HG02970 (cell line): ENCODE measurements around the gene STX19.

Experiments used
- ATAC-seq: cut with Tn5 transposase; IDR thresholded peaks from one replicate; pipeline ENCODE4 v1.9.1; 2021; ENCODE audit warnings: mild to moderate bottlenecking, moderate library complexity, moderate number of reproducible peaks; ENCODE audit not compliant: unreplicated experiment, low FRiP score

The STX19 gene

GRCh38 chr3:94036909-94037507, 8.6 kb upstream of the STX19 start:
- no peak for ATAC-seq

- ATAC-seq = no peak
Observed at GRCh38 chr3:94026623-94027022, 1.8 kb downstream of the STX19 start.

- ATAC-seq = no peak
Observed at GRCh38 chr3:94024385-94024784, 4.0 kb downstream of the STX19 start.

- no peak for ATAC-seq
Observed at GRCh38 chr3:94020293-94020692, 8.1 kb downstream of the STX19 start.

DNA sequence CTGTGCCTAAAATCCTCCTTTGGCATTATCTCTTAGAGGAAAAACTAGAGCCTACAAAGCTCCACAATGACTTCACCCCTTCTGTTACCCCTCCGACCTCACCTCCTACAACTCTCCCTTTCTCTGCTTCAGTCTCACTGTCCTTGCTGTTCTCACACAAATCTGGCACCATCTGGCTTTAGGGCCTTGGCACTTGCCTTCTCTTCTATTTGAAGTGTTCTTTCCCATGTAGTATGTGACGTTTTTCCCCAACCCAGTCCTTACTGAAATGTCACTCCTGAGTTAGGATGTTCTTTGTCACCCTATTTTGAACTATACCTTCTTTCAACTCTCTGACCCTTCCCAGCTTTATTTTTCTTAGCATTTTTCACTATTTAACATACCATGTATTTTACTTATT, 8.7 kb downstream of the STX19 start:
- ATAC-seq = no peak

GRCh38 chr3:94015025-94015424, 13.4 kb downstream of the STX19 start:
- no peak for ATAC-seq

DNA sequence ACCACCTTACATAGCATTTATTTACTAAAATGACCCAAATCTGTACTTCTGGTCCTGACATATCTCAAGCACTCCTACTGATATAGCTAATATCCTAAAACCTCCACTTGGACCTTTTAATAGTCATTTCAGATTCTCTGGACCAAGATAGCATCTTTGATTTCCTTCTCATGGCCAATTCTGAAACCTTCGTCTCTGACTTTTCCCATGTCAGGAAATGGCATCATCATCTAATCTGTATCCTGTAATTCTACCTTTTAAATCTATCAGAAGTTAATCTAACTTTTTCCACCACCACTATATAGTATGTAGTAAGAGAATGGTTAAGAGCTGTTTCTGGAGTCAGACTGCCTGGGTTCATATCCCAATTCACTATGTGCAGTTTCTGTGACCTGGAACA, 16.2 kb downstream of the STX19 start:
- no peak for ATAC-seq

- no peak for ATAC-seq
Observed at GRCh38 chr3:94011233-94011711, 17.1 kb downstream of the STX19 start.

- ATAC-seq = no peak
Observed at GRCh38 chr3:94009608-94010007, 18.8 kb downstream of the STX19 start.

GRCh38 chr3:94008253-94008652, 20.1 kb downstream of the STX19 start:
- ATAC-seq = no peak

GRCh38 chr3:94004301-94004910, 24.0 kb downstream of the STX19 start:
- ATAC-seq = peak; percentile 68

GRCh38 chr3:94001827-94002495, 26.4 kb downstream of the STX19 start:
- no peak for ATAC-seq

DNA sequence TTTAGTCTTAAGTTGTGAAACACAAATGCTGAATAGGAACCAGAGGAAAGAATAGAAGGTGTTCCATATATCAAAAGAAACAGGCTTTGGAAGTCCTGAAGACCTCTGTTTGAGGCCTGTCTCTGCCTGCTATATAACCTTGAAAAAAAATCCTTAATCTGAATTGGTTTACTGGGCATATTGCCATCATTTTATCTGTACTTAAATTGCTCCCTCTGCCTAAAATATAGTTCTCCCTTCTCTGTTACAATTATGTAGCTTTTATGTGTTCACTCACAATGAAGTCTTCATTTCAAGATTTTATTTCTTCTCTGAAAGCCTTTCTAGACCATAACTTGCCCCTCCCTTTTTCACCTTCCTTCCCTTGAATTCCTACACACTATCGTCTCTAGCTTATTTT, 27.2 kb downstream of the STX19 start:
- ATAC-seq = no peak

- ATAC-seq = no peak
Observed at GRCh38 chr3:93994056-93994455, 34.3 kb downstream of the STX19 start.

GRCh38 chr3:93992207-93992606, 36.2 kb downstream of the STX19 start:
- no peak for ATAC-seq

DNA sequence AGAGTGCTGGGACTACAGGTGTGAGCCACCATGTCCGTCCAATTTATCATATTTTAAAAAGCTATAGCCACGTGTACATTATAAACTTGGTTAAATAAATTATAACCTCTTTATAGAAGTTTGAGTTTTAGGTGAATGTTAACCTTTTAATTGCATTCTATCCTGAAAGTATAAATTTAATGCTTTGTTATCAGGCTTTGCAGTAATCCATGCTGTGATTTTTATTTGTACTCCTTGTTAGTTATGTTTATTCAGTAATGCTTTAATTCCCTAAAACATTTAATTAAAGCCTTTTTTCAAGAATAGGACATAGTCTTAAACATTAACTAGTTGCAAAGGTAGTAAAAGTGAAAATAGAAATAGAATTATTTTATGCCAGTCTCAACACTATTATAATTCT, 36.8 kb downstream of the STX19 start:
- ATAC-seq = no peak

DNA sequence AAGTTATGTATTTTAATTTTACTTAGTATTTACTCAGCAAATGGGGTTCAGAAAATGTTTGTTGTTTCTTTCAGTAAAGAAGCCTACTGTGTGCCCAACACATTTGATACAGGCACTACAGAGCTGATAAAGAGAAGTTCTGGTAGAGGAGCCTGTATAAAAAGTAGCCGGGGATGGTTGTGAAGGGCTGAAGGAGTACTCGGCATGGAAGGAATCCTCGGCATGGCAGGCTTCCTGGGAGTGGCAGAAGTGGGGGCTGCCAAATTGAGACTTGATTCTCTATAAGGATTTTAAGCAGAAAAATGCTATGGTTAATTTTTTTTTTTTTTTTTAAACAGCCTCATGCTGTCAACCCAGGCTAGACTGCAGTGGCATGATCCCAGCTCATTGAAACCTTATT, 39.2 kb downstream of the STX19 start:
- no peak for ATAC-seq

GRCh38 chr3:93988764-93989163, 39.6 kb downstream of the STX19 start:
- ATAC-seq = no peak

GRCh38 chr3:93988283-93988682, 40.1 kb downstream of the STX19 start:
- ATAC-seq = no peak

DNA sequence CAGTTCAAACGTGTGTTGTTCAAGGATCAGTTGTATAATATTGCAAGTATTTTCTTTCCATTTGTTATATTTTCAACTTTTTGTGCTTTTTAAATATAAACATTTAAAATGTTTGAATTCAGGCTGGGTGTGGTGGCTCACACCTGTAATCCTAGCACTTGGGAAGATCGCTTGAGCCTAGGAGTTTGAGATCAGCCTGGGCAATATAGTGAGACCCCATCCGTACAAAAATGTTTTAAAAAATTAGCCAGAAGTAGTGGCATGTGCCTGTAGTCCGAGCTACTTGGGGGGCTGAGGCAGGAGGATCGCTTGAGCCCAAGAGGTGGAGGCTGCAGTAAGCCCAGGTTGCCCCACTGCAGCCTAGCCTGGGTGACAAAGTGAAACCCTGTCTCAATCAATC, 43.8 kb downstream of the STX19 start:
- ATAC-seq = no peak

- no peak for ATAC-seq
Observed at GRCh38 chr3:93983408-93983807, 45.0 kb downstream of the STX19 start.

GRCh38 chr3:93981649-93982048, 46.7 kb downstream of the STX19 start:
- ATAC-seq = no peak
